OCI-LY1 (cell line): ENCODE data around the gene CDK11B.

ENCODE experiments used
- H2AFZ ChIP-seq: fragments of 200-600 bp; sonication (generic), shearing (Covaris generic); 2 replicates; pipeline ENCODE4 v1.6.0; 2014; ENCODE audit warnings: antibody characterized with exemption, mild to moderate bottlenecking, low read length
- H3F3A ChIP-seq: fragments of 200-600 bp; sonication (generic), shearing (Covaris generic); 2 replicates; pipeline ENCODE4 v1.6.0; 2014; ENCODE audit warnings: mild to moderate bottlenecking, antibody characterized with exemption, low read length, moderate library complexity; ENCODE audit not compliant: insufficient read depth
- H3K27ac ChIP-seq: fragments of 200-600 bp; sonication (generic); 2 replicates; pipeline ENCODE4 v1.5.1; 2014; ENCODE audit warnings: low read length, mixed run types, mild to moderate bottlenecking, low read depth; ENCODE audit not compliant: poor library complexity, severe bottlenecking
- H3K27me3 ChIP-seq: fragments of 200-600 bp; sonication (generic); 2 replicates; pipeline ENCODE4 v1.6.0; 2014; ENCODE audit warnings: antibody characterized with exemption, mild to moderate bottlenecking, low read length, moderate library complexity; ENCODE audit not compliant: insufficient read depth
- H3K36me3 ChIP-seq: fragments of 200-600 bp; sonication (generic); 2 replicates; pipeline ENCODE4 v1.6.1; 2014; ENCODE audit warnings: mild to moderate bottlenecking, antibody characterized with exemption, low read length, moderate library complexity, mixed read lengths; ENCODE audit not compliant: insufficient read depth
- H3K4me1 ChIP-seq: fragments of 200-600 bp; sonication (generic); 2 replicates; pipeline ENCODE4 v1.5.1; 2014; ENCODE audit warnings: mild to moderate bottlenecking, low read length, moderate library complexity; ENCODE audit not compliant: insufficient read depth, severe bottlenecking
- H3K4me2 ChIP-seq: fragments of 200-600 bp; sonication (generic), shearing (Covaris generic); 2 replicates; pipeline ENCODE4 v1.6.1; 2014; ENCODE audit warnings: low read length
- H3K4me3 ChIP-seq: fragments of 200-600 bp; sonication (generic); 2 replicates; pipeline ENCODE4 v1.5.1; 2014; ENCODE audit warnings: low read length, low read depth, mild to moderate bottlenecking, mixed read lengths; ENCODE audit not compliant: poor library complexity, severe bottlenecking
- H3K79me2 ChIP-seq: fragments of 200-600 bp; shearing (Covaris generic); 2 replicates; pipeline ENCODE4 v1.6.1; 2016; ENCODE audit warnings: mixed run types, low read length, mixed read lengths; ENCODE audit not compliant: insufficient read depth
- H3K9ac ChIP-seq: fragments of 200-600 bp; sonication (generic), shearing (Covaris generic); 2 replicates; pipeline ENCODE4 v1.6.1; 2014; ENCODE audit warnings: mild to moderate bottlenecking, low read length, mixed read lengths
- H3K9me2 ChIP-seq: fragments of 200-600 bp; sonication (generic), shearing (Covaris generic); 2 replicates; pipeline ENCODE4 v1.6.1; 2014; ENCODE audit warnings: low read depth, mild to moderate bottlenecking, low read length, mixed read lengths
- H3K9me3 ChIP-seq: fragments of 200-600 bp; shearing (Covaris generic); 2 replicates; pipeline ENCODE4 v1.6.1; 2014; ENCODE audit warnings: low read length, mixed read lengths
- H4K20me1 ChIP-seq: fragments of 200-600 bp; sonication (generic), shearing (Covaris generic); 2 replicates; pipeline ENCODE4 v1.6.0; 2016; ENCODE audit warnings: mild to moderate bottlenecking, low read length; ENCODE audit not compliant: insufficient read depth
- EZH2 ChIP-seq: fragments of 200-600 bp; sonication (generic), shearing (Covaris generic); IDR thresholded peaks from 2 replicates; pipeline ENCODE4 v1.8.0; 2017; ENCODE audit warnings: borderline replicate concordance, mixed run types, mild to moderate bottlenecking, antibody characterized with exemption, low read length, moderate library complexity, mixed read lengths
- TF ChIP-seq, protein P1 (sequence below): fragments of 200-600 bp; sonication (generic), shearing (Covaris generic); IDR thresholded peaks from 2 replicates; pipeline ENCODE4 v1.5.1; 2017; ENCODE audit warnings: mild to moderate bottlenecking, antibody characterized with exemption, low read length, moderate library complexity, mixed read lengths

CDK11B gene

GRCh38 chr1:1619917-1620361 lies 38.9 kb downstream of the CDK11B start:
- no peak for TF ChIP-seq EZH2
- TF ChIP-seq, protein P1, sequence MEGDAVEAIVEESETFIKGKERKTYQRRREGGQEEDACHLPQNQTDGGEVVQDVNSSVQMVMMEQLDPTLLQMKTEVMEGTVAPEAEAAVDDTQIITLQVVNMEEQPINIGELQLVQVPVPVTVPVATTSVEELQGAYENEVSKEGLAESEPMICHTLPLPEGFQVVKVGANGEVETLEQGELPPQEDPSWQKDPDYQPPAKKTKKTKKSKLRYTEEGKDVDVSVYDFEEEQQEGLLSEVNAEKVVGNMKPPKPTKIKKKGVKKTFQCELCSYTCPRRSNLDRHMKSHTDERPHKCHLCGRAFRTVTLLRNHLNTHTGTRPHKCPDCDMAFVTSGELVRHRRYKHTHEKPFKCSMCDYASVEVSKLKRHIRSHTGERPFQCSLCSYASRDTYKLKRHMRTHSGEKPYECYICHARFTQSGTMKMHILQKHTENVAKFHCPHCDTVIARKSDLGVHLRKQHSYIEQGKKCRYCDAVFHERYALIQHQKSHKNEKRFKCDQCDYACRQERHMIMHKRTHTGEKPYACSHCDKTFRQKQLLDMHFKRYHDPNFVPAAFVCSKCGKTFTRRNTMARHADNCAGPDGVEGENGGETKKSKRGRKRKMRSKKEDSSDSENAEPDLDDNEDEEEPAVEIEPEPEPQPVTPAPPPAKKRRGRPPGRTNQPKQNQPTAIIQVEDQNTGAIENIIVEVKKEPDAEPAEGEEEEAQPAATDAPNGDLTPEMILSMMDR, result peak; percentile 59
- Histone ChIP-seq H3K4me3 (no peak overlapping the region), H2AFZ (no peak overlapping the region), H3F3A (no peaks in the 10 kb centered on the region), H3K4me1 (peaks cover 10% of the 10 kb centered on the region), H3K79me2 (no peaks in the 10 kb centered on the region), H3K9ac (no peak overlapping the region), H3K27ac (no peak overlapping the region), H3K4me2 (no peak overlapping the region), H3K9me3 (no peaks in the 10 kb centered on the region), H3K36me3 (no peaks in the 10 kb centered on the region; the same call in 1 of the 2 replicates), H3K9me2 (no peaks in the 10 kb centered on the region), H4K20me1 (no peaks in the 10 kb centered on the region), H3K27me3 (no peaks in the 10 kb centered on the region; the same call in 1 of the 2 replicates)

DNA sequence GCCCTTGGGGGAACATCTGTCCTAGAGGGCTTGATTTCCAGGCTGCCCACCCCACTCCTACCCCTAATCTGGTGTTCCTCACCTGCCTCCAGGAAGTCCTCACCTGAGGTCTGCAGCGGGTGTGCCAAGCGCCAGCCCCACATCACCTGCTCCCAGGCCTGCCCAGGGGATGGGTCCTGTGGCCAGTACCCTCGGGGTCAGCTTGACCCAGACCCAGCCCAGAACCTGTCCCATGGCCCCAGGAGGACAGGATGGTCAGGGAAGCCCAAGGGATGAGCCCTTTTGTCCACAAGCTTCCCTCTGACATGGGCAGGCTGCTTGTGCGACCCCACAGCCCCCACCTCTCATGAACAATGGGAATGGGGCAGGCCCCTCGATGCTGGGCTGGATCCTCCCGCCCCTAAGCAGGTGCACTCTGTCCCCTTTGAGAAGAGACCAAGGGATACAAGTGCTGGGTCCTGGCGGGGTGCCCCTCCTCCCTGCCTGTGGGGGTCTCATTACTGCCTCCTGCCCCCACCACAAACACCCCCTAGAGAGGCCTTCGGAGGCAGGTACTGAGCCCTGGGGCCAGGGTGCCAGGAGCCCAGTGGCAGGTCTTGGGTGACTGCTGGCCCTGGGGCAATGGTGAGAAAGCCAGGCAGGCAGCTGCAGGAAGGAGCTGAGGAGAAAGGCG lies 40.3 kb downstream of the CDK11B start:
- no peaks in the 10 kb centered on the region for H3K9me2 ChIP-seq
- H2AFZ ChIP-seq, result no peak overlapping the region
- H3K27me3 ChIP-seq, result no peaks in the 10 kb centered on the region; the same call in 1 of the 2 replicates
- peaks cover 24% of the 10 kb centered on the region for H3K4me1 ChIP-seq
- no peak overlapping the region for H3K9ac ChIP-seq
- H4K20me1 ChIP-seq, result no peaks in the 10 kb centered on the region
- H3F3A ChIP-seq, result no peaks in the 10 kb centered on the region
- no peaks in the 10 kb centered on the region; the same call in 1 of the 2 replicates for H3K36me3 ChIP-seq
- H3K79me2 ChIP-seq, result no peaks in the 10 kb centered on the region
- H3K27ac ChIP-seq, result no peak overlapping the region
- TF ChIP-seq, protein P1, result no peak
- TF ChIP-seq EZH2, result no peak
- no peak overlapping the region for H3K4me2 ChIP-seq
- H3K4me3 ChIP-seq, result no peak overlapping the region
- H3K9me3 ChIP-seq, result no peaks in the 10 kb centered on the region

GRCh38 chr1:1617925-1618324 lies 40.9 kb downstream of the CDK11B start:
- TF ChIP-seq, protein P1, result no peak
- TF ChIP-seq EZH2, result no peak
- Histone ChIP-seq H3K27me3 (no peaks in the 10 kb centered on the region; the same call in 1 of the 2 replicates), H3F3A (no peaks in the 10 kb centered on the region), H2AFZ (no peak overlapping the region), H3K9me2 (no peaks in the 10 kb centered on the region), H3K4me3 (no peak overlapping the region), H3K36me3 (no peaks in the 10 kb centered on the region; the same call in 1 of the 2 replicates), H3K9ac (no peak overlapping the region), H3K79me2 (no peaks in the 10 kb centered on the region), H3K4me1 (peaks cover 25% of the 10 kb centered on the region), H3K4me2 (no peak overlapping the region), H3K27ac (no peak overlapping the region), H3K9me3 (no peaks in the 10 kb centered on the region), H4K20me1 (no peaks in the 10 kb centered on the region)
